AG08395 (cell line): ENCODE results near the gene NCOA7.
"Not testable (repeated sequence)": the region's sequence is repeated elsewhere in the genome, so short reads cannot be mapped to it uniquely, and the experiment has no call there.

Experiments used
- DNase-seq: peaks from one replicate; pipeline ENCODE4 v3.0.0; 2012; ENCODE audit warnings: mixed read lengths, low spot score

The NCOA7 gene

DNA sequence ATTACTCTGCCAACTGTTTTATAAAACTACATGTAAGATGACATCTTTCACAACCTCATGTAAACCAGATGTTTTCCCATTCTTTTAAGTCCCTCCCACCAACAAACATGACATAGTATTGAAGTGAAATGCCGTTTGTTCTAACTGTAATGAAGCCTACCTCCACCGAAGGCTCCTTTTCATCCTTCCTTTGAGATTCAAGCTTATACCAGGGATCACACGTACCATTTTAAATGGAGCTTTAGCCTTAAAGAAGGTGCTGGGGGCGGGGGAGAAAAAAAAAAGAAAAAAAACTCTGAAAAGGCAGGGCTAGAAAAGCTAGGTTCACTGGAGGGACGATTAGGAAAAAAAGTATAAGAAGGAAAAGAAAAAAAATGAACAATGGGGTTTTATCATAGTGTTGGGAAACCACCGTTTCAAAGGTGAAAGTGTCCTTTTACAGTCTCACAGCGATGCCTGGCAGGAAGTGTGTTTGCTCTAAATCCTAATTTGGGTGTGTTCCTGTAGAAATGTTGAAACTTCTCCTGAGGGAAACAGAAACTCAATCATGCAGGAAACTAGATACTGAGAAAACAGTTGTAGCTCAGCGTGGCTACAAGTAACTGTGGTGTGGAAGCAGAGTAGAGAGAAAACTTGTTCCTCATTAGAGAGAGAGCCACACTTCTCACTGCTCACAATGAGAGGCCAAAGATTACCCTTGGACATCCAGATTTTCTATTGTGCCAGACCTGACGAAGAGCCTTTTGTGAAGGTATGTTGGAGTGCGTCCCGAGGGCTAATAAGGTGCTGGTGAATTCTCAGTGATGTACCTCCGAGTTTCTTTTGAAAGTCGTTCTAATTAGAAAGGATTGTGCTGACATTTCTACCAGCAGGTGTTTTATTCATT is 128.2 kb downstream of the NCOA7 start:
- DNase-seq = peak; percentile 54

DNA sequence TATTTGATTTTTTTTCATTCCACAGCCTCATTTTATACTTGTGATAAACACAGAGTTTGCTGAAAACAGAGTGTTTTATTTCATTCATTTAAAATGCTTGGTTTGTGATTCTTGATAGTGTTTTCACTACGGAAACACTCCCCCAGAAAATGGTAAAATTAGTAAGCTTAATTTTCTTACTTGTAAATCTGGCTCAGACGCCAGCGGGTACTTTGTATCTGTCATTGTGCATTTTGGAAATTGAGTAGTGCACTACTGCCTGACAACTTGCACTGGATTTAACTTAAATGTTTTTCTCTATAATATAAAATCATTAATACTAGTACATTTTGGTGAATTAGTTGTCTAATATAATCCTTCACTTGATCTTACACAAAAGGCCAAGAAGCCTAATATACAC is 128.9 kb downstream of the NCOA7 start:
- DNase-seq = no peak

DNA sequence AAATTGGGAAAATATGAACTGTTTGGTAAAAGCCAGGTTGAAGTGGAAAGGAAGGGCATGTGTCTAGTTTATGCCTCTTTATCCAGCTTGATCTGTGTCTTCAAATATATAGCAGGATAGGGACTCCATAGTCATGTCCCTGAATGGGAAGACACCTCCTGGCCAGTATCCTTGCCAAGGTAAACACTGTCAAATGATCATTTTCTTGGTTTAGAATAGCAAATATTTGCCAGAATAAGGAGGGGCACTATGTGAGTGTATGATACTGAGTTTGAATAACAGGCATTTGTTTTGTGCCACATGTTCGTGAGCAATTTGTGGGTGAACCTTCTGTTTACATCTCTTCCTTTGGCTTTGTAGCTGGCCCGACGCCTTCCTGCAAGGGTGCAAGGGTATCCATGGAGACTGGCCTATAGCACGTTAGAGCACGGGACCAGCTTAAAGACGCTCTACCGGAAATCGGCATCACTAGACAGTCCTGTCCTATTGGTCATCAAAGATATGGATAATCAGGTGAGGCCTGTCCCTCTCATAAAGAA is 131.6 kb downstream of the NCOA7 start:
- no peak for DNase-seq

DNA sequence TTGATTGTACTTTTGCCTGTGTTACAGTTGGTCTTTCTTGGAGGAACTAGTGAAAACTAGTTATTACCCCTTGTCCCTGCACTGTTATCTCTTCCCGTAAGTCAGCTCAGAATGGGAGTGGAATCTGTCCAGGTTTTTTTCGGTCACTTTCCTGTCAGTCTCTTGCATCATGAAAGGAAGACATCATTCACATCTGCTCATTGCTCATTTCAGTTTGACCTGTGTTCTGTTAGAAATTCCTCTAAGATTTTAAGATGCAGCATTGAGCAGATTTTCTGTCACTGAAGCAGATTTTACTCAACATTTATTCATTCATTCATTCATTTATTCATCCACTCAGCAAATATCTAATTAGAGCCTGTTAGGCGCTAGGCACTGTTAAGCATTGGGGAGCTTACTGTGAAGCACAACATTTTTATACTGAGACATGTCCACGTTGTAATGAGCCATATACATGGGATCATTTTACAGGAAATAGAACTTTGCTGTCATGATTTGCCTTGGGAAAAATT is 132.7 kb downstream of the NCOA7 start:
- DNase-seq = no peak

DNA sequence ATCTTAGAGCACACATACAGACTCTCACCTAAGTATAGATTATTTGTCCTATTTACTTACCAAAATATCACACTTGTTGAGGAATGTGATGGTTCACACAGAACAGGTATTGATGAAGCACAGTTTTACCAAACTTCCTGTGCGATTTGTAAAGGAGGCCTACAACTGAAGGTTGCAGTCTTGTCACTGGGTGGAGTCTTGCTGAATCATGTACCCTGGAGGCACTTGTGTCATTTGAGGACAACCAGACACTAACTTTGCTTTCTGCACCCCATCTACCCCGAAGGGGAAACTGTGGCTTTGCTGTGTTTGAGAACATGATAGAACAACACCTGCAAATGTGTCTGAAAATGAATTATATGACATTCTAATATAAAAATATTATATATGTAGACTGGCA is 133.4 kb downstream of the NCOA7 start:
- no peak for DNase-seq

DNA sequence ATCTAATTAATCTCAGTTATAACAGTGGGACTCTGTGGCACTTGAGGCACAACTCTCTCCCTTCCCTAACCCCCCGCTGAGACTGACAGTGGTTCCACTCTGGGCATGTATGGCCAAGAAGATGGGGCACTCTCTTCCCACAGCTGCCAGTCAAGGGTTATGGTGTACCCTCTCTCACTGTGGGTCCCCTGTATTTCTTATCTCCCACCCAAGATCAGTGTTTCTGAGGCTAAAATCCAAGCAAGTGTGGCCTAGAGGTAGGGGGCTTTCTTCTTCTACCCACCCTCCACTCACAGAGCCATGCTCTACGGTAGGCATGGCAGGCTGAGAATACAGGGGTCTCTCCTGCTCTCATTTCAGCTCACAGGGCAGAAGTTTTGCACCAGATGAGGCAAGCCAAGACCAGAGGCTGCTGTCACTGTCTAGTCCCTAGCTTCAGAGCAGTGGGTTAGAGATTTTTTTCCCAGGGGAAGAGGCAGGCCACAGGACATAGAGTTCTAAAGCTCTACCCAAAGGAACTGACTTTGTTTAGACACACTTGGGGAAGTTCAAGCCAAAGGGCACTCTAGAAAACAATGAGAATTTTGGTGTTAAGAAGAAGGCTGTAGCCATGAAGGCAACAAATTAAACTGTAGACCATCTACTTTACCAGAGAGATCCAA is 134.1 kb downstream of the NCOA7 start:
- DNase-seq = no peak

DNA sequence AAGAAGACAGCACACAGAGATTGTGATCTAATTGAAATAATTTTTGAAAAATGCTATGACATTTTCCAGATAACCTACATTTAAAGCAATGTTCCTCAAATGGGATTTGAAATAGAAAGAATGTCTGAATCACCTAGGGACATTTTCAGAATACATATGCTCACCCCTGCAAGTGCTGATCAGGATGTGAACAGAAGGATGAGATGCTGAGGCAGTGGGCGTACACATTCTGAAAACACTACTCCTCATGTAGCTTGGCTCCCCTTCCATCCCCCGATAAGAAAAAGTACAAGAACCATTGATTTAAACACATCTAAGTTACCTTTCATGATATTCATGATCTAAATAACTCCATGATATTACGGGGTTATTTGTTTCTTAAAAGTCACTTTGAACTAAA is 136.0 kb downstream of the NCOA7 start:
- no peak for DNase-seq

DNA sequence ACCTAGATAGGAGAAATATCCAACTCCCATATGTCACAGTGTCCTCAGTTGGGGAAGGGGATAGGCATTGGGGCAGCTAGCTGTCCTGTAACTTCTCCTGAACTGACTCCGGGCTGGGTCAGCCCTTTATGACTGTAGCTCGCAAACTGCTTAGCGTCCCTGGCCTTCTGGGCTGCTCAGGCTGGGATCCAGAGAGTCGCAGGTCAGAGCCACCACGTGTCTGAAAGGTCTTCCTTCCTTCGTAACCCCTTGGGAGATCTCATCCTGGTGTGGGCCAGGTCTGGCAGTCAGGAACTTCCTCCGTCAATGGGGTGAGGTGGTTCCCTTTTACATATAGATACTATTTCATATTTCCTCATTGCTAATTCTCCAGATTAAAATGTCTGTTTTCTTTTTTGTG is 137.0 kb downstream of the NCOA7 start:
- no peak for DNase-seq

DNA sequence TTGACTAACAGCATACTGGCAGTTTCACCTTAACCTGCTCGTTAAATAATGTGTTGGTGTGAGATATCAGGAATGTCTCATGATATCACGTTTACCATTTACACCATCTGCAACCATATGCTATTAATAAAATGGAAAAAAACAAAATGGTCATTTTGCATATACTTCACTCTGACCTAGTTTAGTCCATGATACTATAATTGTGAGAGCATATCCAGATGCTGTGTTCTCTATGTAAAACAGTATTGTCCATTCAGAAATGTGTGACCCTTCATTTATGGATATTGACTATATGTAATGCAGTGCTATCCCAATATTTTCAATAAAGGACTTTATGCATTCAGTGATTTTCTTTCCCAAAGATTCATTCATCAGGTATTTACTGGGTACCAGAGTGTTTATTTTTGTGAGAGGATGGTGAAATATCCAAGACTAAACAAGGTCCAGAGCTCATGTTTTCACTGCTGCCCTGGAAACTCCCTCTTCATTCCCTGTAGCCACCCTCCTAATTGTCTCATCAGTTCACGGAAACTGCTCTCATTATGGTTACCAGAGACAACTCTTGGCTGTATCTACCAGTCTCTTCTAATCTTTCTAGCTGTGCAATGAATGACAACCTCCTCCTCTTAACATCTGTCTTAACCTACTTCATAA is 140.1 kb downstream of the NCOA7 start:
- no peak for DNase-seq

DNA sequence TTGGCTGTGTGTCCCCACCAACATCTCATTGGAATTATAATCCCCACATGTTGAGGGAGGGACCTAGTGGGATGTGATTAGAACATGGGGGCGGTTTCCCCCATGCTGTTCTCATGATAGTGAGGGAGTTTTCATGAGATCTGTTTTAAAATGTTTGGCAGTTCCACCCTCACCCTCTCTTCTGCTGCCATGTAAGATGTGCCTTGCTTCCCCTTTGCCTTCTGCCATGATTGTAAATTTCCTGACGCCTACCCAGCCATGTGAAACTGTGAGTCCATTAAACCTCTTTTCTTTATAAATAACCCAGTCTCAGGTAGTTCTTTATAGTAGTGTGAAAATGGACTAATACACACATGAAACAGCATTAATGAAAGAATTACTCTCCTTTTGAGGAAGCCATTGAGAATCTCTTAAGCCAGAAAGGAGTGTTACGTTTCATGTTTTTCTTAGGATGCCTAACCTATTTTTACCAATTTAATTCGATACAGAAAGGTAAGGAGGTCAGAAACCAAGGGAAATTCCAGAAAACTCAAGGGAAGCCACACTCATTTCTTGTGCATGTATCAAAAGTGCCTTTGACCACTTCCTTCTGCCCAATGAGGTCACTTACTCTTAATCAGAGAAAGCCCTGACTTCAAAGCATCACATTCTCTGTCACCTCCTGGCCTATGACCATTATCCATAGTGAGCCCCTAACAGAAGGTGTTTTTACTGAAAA is 141.1 kb downstream of the NCOA7 start:
- no peak for DNase-seq

DNA sequence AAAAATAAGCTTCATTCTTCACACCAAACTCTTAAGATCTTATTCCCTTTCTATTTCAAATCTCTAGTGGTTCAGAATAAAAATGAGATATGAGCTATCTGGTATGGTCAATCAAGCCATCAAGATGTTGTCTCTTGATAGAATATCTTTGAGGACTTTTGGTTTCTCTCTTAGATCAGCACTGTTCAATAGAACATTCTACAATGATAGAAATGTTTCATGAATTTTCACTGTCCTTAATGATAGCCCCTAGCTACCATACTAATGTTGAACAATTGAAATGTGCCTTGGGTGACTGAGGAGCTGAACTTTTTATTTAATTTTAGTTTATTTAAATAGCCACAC is 141.7 kb downstream of the NCOA7 start:
- no peak for DNase-seq

DNA sequence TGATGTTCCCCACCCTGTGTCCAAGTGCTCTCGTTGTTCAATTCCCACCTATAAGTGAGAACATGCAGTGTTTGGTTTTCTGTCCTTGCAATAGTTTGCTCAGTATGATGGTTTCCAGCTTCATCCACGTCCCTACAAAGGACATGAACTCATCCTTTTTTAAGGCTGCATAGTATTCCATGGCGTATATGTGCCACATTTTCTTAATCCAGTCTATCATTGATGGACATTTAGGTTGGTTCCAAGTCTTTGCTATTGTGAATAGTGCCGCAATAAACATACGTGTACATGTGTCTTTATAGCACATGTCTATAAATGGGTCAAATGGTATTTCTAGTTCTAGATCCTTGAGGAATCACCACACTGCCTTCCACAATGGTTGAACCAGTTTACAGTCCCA is 144.8 kb downstream of the NCOA7 start:
- not testable (repeated sequence) for DNase-seq

DNA sequence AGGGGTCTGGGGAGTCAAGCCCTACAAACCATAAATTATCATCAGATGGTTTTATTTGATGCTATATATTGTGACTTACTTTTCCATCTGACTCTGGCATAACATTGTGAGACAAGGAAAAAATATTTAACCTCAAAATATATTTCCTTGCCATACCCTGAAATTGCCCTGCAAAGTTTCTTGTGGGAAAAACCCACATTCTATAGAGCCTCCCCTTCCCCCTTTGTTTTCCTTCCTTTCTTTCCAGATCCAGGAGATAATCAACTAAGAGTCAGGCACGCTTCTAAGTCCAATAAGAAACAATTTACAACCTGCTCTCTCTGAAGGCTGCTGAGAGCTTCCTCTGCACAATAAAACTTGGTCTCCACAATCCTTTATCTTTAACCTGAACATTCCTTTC is 148.3 kb downstream of the NCOA7 start:
- DNase-seq = no peak

DNA sequence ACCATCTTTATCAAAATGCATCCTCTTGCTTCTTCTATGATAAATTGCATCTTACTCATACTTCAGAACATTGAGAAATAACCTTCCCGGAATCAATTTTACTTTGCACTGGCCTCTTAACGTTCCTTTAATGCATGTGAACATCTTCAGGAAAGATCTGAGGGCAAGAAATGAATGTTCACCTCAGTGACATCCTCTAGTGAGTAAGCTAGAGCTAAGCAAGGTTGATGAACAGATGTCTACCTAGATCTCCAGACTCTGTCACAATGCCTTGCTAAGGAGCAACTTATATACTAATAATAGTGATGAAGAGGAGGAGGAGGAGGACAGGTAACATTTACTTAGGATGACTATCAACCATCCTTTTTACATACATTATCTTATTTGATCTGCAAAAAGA is 149.0 kb downstream of the NCOA7 start:
- no peak for DNase-seq

DNA sequence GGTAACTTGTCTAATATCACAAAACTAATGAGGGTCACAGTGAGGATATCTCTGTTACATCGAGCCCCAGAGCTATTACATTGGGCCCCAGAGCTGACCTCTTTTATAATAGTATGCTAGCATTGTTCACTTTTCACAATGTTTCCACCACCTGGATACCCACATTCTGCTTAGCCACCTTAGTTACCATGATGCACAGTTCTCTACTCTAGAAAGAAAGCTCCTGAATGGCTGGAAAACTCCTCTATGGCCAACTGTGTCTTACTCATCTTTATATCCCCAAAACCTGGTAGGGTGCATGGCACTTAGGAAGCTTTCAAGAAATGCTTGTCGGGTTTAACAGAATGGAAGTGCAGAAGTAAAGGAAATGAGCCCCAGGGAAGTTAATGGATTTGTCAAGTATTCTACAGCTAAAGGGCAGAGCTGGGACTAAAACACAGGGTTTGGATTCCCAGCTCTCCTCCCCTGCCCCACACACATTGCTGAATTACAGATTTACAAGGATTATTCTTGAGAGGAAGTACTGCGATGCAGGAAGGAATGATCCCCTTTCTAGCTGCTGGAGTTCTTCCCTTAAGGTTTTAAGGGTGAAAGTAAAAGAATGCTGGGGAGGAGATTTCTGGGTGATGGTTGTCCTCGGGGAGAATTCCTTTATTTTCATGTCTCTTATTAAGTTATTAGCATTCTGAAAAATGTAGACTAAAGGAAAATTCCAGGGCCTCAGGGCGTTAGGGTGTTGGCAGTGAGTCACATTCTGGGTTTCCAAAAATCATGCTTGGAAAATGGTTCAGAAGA is 149.7 kb downstream of the NCOA7 start:
- peak; percentile 34 for DNase-seq

DNA sequence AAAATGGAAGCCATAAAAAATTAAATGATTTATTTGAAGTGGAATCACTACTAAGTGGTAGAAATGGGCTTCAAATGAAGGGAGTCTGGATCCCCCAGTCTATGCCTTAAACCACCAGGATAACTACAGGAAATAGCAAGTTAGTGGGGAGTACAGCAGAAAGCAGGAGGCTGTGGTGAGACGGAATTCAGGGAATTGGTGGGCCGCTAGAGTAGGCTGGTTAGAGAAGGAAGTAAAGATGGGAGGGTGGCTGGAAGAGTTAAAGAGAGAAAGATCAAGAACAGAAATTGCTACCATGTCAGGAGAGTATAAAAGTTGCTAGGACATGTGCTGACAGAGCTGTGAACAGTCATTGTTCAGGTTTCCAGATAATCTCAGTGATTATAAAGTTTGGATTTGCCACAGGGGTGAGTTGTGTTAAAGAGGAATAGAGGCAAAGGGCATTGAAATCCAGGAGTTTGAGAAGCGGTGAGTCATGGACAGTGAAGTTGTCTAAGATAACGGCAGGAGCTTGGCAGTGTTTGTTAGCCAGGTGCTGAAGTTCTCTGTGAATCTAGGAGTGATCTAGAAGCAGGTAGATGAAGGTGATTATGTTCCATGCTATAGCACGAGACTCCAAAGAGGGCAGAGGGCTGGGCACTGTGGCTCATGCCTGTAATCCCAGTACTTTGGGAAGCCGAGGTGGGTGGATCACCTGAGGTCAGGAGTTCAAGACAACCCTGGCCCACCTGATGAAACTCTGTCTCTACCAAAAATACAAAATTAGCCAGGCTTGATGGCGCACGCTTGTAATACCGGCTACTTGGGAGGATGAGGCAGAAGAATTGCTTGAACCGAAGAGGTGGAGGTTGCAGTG is 152.1 kb downstream of the NCOA7 start:
- DNase-seq = no peak

DNA sequence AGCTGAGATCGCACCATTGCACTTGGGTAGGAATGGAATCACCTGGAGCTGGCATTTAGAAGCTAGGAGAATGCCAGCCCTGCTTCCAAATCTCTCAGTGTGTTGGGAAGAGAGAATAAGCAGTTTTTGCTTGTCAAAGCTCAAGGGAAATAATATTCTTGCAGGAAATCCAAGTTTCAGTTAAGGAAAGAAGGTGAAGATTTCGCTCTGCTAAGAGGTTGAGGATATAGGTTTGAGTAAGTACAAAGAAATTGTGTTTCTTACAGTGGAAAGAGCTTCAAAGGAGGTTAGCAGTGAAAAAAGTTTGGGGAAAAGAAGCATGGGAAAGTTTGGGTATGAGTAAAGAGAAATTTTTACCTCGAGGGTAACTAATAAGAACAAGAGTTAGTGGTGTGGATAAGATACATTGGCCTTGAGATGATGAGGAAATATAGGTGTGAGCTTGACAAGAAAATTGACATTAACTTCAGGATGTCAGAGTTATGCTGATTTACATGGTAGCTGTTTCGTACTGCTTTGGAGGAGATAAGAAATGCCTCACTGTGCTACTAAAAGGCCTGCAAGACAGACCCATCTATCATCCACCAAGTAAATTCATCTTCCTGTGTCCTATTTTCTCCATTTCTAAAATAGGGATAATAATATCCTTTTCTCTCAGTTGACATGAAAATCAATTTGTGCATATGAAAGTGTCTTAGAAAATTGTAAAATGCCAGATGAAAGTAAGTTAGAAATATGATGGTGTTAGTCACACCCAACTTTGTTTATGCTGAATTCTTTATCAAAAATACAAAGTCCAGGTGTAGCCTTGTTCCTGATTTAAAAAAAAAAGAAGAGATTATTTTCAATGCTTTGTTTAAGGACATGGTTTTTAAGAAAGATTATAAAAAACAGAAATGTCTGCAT is 153.0 kb downstream of the NCOA7 start:
- no peak for DNase-seq

DNA sequence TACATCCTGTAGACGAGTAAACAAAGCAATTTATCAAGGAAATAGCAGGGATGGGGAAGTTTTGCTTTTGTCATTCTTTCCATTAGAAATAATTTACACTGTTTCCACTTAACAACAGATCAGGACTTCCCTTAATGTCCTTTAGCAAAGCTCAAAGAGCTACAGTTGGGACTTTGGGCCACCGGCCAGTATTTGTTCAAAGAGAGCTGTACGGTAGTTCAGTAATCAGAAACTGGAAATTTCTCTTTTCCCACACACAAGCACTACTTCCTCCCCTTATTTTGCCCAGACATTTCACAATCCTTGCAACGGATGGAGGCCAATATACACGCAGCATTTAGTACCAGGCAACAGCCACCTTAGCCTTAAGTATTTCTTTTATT is 153.7 kb downstream of the NCOA7 start:
- DNase-seq = peak; percentile 24

DNA sequence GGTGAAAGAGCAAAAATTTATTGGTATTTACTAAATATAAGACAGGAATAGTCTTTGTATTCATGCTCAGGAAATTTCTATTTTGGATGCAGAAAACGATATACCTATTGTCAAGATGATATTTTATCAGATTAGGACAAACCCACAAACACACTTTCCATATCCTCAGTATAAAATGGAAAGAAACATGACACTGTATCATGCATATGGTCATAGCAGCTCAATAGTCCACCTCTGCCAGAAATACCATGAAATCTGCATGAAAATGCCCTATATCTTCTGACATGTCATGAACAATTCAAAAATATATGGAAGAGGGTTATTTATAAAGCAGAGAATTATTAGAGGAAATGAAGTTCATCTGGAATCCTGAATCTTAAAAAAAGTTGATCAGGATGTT is 154.1 kb downstream of the NCOA7 start:
- no peak for DNase-seq
